GM18498 (cell line): ENCODE measurements around the gene IQGAP2.

ENCODE experiments used
- ATAC-seq: cut with Tn5 transposase; IDR thresholded peaks from one replicate; pipeline ENCODE4 v1.9.1; 2021; ENCODE audit warnings: mild to moderate bottlenecking, moderate library complexity; ENCODE audit not compliant: unreplicated experiment

Gene IQGAP2

DNA sequence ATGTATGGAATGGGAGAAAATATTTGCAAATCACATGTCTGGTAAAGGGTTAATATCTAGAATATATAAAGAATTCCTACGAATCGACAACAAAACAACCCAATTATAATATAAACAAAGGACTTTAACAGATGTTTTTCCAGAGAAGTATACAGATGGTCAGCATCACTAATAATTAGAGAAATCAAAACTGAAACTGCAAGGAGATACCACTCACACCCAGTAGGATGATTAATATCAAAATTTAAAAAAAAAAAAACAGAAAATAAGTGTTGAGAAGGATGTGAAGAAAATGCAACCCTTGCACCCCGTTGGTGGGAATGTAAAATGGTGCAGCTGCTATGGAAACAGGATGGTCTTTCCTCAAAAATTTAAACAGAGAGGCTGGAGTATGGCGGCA, 278.2 kb downstream of the IQGAP2 start:
- ATAC-seq = no peak

DNA sequence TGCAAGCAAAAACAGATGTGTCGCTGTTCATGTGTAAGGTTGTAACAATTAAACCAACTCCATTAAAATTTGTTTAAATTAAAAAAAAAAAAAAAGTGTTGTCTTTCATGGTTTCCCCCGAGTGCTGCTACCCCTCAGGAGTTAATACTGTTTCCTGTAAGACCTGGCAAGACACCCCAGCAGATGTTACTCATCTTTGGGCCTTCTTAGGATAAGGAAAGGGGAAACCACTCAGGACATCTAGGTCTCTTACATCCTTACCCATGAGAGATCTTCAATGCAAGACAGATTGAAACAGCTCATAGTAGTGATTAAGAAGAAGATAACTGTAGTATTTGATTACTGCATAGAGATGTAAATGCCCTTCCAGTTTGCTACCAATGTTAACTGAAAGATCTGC, 279.3 kb downstream of the IQGAP2 start:
- ATAC-seq = no peak

DNA sequence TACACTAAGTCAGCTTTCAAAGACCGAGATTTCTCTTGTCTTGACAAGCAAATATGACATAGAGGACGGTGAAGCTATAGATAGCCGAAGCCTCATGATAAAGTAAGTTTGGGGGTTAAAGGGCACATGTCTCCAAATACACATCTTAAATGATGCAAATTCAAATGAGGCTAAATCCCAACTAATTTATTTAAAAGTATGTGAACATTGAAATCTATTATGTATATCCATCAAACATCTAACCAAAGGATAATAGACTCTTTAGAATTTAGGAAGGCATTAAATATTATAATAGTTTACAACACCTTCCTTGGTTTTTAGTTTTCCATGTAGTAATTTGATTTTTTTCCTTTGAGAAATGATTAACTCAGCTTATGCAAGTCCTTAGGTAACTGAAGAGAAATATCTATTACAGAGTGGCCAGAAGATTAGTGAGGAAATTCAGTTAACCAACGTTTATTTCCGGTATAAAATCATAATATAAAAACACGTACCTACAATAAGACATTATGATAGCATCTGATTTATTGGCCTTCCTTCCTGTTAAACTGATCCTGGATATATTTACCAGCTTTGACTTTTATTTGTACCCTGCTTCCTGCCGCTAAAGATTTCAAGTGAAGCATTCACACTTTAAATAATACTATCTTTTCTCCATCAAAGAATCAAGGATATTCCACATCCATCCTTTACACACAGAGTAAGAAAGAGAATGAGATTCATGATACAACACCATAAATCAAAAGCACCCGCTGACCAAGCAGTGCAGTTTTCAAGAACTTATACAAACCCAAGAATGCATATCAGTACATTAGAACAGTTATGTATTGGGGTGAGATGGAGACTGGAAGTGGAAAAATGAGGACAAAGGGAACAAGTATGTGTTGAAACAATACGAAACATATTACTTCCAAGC, 281.0 kb downstream of the IQGAP2 start:
- ATAC-seq = no peak

DNA sequence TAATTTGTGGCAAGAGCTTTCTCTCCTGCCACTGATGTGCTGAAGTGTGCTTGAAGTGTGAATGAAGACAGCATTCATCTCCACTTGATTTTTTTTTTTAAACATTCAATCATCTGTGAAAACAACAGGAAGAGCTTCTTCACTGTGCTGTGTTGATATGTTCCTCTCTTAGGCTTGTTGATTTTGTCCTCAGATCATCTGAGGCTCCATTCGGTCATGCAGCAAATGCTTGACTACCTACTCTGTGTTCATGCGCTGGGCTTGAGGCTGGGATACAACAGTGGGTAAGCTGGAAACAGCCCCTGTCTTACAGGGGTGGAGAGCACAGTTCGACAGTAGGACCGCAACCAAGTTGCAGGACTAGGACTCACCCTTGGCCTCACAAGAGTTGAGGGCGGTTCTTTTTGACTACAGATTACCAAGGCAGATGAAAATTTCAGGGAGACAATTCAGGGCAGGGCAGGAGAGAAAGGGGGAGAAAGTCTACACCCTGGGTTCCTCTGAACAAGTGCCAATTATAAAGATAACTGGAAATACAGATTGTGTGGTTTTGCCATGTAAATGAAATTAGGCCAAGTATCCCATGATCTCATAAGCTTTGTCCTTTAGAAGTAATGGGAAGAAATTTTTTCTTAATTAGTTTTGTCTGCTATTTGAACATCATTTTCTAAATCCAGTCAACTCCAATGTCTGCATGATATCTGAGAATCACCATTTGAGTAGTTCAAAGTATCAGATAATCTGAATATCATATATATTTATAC, 281.9 kb downstream of the IQGAP2 start:
- ATAC-seq = no peak

DNA sequence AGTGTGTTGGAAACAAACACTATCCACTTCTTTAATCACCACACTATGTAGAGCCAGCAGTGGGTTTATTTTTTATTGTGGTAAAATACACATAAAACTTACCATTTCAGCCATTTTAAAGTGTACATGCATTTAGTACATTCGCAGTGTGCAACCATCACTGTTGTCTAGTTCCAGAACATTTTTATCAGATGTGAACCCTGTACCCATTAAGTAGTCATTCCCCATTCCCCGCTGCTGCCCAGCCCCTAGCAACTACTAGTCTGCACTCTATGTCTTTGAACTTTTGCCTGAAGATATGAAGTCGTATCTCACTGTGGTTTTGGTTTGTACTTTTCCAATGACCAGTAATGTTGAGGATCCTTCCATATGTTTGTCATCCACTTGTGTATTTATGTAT, 282.6 kb downstream of the IQGAP2 start:
- ATAC-seq = no peak

DNA sequence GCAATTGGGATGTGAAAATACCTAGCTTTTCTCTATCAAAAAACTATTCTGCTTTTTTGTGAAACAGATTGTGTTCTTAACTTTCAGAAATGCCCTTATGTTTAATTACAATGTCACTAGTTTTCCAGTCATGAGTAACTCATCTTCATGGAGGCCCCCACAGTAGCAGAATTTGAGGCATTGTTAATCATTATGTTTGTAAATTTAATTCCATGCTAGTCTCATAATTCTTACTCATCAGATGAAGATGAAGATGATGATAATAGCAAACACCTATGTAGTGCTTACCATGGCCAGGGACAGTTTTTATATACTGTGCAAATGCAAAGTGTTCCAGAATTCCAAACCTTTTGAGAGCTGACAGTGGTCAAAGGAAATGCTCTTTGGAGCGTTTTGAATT, 285.1 kb downstream of the IQGAP2 start:
- ATAC-seq = no peak

DNA sequence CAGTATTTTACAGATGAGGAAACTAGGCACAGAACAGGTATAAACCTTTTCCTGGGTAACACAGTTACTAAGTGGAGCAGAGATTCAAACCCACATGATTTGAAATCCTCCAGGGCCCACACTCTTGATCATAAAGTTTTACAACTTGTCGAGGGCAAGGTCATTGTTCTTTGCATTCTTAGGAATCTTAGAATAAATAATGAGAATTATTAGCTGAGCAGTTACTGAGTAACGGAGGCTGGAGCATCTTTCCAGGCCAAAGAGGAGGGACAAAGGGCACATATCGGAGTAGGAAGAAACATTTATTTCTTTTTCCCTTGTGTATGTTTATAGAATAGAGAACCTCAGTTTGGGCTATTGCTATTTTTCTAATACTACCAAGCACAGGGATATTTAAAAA, 285.8 kb downstream of the IQGAP2 start:
- ATAC-seq = no peak

DNA sequence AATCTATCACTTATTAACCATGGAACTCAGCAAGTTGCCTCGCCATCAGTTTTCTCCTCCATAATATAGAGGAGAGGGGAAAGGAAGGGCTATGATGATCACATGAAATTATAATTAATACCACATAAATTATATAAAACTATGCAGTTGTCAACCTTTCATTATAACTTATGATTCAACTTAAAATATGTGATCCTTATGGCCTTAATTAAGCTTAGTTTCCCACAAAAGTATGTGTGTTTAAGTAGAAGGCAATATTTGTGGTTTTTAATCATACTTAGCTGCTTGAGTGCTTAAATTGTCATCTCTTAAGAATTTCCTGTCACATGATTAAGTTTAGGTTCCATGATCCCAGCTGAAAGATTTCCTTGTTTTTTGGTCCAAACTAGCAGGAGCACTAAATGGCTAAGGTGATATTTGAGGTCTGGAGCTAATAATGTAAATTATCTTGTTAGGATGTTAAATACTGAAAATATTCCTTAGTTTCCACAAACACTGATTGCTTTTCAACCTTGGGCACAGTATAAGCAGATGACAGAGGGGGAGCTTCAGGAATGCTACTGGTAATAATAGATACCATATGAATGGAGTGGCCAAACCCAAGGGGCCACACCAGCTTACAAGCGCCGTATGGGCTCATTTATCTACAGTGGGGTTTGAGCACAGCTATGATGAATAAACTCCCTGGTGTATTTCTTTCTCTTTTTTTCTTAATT, 286.4 kb downstream of the IQGAP2 start:
- ATAC-seq = no peak

DNA sequence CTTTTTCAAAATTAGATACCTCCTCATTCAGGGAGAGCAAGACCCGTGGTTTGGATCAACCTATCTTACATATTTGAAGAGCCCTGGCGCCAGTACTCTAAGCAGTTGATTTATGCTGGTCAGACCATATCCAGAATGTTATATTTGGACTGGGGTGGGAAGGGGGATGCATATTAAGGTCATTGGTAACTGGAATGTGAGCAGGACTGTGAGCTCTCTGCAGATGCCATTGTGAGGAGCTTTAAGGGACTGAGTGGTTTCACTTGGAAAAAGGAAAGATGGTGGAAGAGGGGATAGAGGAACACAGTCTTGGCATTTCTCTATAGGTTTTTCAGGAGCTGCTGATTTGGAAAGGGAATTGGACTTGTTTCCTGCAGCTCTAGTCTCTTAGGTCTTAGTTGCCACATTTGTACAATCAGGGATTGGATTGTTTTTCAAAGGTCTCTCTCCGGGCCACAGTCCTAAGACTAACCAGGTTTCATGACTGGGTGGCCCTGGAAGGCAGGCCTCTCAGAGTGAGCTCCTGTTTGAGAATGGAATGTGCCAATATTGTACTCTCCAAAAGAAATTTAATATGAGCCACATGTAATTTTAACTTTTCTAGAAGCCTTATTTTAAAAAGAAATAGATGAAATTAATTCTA, 287.1 kb downstream of the IQGAP2 start:
- ATAC-seq = no peak

DNA sequence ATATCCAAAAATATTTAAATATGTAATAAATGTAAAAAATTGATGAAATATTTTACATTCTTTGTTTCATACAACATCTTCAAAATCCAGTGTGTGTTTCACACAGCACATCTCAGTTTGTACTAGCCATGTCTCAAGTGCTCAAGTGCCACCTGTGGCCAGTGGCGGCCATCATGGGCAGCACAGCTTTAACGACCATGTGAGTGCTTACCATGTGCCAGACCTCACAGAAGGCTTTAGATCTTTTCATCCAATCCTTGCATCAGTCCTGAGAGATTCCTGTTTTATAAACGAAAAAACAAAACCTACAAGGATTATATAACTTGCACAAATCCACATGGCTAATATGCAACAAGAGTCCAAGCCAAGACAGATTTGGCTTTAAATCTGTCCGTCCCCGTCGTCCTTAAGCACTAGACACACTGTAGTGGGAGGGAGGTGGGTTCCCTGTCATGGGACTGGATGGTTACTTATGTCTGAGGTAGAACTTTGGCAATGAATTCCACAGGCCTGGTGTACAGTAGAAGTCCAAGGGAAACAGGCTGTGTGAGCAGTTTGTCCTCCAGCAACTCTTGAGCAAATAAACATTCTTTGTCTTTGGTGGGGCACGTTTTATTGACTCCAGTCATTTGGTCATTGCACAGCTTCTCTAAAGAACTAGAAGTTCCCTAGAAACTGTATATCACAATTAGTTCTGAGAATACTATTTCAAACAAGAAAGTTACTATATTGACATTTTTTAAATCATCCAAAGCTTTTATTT, 287.8 kb downstream of the IQGAP2 start:
- ATAC-seq = no peak

DNA sequence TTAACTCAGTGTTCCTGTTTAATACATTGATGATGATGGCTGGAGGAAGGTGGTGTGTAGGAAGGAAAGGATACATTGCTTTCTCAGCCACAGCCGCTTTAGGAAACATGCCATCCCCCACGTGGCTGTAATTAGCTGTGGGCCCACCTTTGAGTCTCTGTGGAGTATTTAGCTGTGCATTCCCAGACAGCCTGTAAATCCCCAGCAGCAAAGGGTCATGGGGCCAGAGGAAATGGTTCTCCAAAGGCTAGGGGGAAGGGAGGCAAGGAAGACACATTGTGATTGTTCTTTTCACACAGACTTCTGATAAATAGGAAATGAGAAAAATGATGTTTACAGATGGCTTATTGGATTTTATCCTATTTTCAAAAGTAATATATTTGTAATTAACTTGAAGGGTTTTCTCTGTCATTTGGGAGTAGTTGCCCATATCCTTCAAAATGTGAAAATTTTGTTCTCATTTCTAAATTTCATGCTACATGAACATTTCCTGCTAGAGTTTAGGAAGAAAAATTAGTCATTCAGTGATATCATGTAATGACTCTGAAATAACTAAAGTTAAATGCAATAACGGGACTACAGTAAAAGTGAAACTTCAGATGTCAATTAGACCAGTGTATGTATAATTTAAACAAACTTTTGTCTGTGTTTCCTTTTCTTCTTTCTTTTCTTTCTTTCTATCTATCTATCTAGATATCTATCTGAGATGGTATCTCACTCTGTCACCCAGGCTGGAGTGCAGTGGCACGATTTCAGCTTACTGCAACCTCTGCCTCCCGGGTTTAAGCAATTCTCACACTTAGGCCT, 288.6 kb downstream of the IQGAP2 start:
- ATAC-seq = no peak

DNA sequence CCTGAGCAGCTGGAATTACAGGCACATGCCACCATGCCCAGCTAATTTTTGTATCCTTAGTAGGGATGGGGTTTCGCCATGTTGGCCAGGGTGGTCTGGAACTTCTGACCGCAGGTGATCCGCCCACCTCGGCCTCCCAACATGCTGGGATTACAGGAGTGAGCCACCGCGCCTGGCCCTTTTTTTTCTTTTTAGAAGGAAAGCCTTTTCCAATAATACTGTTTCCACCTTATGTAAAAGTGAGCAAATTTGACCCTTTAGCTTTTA, 289.1 kb downstream of the IQGAP2 start:
- no peak for ATAC-seq

DNA sequence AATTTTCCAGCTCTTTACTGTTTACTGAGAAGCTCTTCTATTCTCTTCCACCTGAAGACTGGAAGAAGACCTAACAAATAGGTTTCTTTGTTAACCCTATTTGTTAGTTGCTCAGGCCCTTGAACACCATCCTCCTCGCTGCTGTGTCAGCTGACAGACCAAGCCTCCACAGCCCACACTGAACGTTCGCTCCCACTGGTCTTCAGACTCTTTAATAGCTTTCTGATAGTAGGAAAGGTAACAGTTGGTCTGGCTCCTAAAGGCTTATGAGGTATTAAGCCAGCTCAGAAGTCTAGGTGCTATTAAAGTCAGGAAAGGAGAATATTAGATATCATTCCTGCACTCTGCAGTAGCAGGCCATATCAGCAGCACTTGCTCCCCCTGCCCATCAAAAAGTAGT, 289.6 kb downstream of the IQGAP2 start:
- no peak for ATAC-seq

DNA sequence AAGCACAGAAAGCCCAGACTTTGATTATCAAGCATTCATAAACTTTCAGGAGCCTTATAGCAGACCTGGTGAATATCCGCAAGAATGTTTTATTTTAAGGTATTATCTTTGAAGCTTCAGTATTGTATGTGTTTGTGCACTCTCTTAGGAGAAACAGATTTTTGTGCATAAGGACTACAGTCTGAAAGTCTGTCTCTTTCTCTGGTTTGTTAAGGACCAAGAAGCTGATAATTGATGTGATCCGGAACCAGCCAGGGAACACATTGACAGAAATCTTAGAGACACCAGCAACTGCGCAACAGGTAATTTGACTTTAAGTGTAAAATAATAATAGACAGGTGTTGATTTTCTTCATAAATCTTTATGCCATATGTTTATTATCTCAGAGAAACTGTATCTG, 290.1 kb downstream of the IQGAP2 start:
- ATAC-seq = no peak

DNA sequence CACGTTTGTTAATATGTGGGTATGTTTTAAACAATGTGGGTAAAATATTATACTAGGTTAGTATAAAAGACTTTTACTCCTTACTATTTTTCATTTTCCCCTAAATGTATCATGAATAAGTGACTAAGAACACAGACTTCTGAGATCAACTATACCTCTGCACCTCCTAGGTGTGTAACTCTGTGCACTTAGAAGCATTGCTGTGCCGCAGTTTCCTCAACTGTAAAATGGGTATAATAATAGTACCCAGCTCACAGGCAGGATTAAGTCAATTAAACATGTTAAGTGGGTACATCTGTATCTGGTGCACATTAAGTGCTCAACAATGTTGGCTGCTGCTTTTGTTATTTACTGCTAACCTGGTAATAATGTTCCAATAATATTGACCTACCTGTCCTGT, 291.2 kb downstream of the IQGAP2 start:
- no peak for ATAC-seq

DNA sequence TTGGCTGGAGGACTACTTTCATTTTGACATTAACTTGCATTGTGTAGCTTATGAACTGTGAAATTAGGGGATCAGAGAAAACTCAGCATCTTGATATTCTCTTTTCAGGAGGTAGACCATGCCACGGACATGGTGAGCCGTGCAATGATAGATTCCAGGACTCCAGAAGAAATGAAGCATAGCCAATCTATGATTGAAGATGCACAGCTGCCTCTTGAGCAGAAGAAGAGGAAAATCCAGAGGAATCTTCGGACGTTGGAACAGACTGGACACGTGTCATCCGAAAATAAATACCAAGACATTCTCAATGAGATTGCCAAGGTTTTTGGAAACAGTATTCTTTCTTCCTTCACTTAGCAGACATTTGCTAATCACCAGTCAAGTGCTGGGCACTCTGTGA, 292.3 kb downstream of the IQGAP2 start:
- no peak for ATAC-seq

DNA sequence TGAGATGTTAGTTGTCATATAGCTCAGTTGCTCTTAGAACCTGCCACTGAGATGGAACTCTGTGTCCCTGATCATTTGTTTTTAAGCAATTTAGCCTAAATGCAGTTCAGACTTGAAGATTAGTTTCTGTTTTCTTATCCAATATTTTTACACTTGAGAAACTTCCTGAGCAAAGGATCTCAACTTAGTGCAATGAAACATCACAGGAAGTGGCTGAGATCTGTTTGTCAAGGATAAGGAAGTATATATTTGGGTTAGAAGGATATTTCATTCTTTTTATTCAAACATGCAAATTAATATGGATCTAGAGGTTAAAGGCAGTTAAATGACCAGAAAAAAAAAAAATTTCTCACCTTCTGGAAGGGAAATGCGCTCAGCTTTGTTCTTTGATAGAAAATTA, 293.2 kb downstream of the IQGAP2 start:
- no peak for ATAC-seq

DNA sequence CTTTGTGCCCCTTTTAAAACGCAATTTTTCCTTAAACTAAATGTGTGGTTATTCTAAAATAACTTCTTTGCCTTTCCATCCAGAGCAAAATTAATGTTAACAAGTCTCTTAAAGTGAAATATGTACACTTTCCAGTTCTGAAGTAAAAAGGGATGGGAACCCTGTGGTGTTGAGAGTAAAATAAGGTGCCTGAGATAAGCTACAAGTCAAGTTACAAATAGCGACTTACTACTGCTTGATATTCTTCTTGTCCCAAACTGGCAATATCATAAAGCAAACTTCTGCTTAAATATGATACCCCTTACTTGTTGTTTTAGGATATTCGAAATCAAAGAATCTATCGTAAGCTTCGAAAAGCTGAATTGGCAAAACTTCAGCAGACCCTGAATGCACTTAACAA, 294.6 kb downstream of the IQGAP2 start:
- ATAC-seq = no peak

DNA sequence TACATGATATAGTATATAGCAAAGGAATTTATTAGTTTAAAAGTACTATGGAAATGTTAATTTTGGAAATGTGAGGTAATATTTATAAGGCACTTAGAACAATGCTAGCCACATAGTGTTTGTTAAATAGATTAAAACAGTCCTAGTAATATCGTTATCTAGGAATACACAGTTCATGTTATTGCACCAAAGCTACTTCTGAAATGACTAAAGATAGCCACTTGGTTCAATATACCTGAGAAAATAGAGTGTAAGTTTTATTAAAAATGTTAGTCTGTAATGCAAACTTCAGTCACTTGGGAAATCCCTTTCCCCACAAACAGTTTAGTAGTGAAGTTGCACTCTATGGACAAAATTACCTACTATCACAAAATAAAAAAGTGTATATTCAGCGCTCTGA, 297.5 kb downstream of the IQGAP2 start:
- ATAC-seq = no peak

DNA sequence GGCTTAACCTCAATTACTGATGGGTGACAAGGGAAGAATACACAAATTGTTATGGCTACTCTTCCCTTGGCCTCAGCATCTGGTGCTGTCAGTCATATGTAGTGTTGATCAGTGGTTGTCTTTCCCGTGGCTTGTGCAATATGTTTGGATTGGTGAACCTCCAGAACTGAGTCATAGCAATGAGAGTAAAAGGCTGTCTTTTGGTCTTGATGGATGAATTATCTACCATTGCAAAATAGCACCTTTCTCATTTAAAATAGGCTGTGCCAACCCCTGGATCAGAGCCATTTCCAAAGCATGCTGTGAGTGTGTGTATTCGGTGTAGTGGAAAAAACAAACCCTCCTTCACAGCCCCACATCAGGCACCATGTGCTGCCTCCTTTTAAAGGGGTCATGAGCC, 298.2 kb downstream of the IQGAP2 start:
- no peak for ATAC-seq
